ENCODE results near the gene DCLRE1B.

DNA sequence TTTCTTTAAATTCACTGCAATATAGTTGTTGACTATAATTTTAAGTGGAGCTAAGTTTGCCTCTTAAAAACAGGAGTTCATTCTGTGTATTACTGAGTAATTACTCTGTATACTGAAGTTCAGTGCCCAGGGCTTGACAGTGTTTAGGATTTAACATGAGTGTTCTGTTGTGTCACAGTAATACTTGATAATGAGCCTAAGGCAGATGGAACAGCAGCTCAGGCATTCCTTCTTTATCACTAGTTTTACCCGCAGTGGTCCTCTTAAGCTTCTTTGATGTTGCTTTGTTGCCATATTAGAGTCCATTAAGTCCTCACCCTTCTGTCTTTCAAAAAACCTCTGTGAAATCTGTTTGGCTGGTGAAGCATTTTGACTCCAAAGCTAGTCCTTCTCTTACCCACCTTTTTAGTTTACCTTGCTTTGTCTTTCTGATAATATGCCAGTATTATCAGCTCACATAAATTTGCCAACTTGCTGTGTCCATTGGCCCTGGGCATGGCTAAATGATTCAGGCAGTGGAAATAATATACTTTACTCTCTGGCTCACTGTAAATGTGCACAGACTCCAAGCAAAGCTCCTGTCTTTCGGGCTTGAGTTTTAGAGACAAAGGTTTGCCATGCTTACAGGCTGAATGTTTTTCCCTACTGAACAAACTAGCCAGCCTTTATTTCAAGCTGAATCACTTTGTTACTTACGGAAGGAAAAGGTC is 41.7 kb downstream of the DCLRE1B start:
- TF ChIP-seq, protein P1, sequence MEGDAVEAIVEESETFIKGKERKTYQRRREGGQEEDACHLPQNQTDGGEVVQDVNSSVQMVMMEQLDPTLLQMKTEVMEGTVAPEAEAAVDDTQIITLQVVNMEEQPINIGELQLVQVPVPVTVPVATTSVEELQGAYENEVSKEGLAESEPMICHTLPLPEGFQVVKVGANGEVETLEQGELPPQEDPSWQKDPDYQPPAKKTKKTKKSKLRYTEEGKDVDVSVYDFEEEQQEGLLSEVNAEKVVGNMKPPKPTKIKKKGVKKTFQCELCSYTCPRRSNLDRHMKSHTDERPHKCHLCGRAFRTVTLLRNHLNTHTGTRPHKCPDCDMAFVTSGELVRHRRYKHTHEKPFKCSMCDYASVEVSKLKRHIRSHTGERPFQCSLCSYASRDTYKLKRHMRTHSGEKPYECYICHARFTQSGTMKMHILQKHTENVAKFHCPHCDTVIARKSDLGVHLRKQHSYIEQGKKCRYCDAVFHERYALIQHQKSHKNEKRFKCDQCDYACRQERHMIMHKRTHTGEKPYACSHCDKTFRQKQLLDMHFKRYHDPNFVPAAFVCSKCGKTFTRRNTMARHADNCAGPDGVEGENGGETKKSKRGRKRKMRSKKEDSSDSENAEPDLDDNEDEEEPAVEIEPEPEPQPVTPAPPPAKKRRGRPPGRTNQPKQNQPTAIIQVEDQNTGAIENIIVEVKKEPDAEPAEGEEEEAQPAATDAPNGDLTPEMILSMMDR (IDR thresholded peaks at IDR 0.05): no peak
- TF ChIP-seq POLR2A (IDR thresholded peaks at IDR 0.05): no peak

All from uterus (tissue), 2 donors.